ENCODE data around the gene NANP.

NANP gene

GRCh38 chr20:25624500-25624939, 706 bp upstream of the NANP start:
- TF ChIP-seq CTCF (IDR thresholded peaks at IDR 0.05; ENCODE audit: borderline replicate concordance, control extremely low read depth, extremely low read depth, insufficient read depth, missing control alignments): no peak
- no peak for DNase-seq (ENCODE audit: low spot score)
- in situ Hi-C loops (cut with MboI; ENCODE audit: low sequenced_read_pairs, unreplicated experiment): no loop called here

- TF ChIP-seq CTCF (IDR thresholded peaks at IDR 0.05; ENCODE audit: borderline replicate concordance, control extremely low read depth, extremely low read depth, insufficient read depth, missing control alignments): no peak
- DNase-seq (ENCODE audit: low spot score): no peak
- in situ Hi-C loops (cut with MboI; ENCODE audit: low sequenced_read_pairs, unreplicated experiment): no loop called here
These were observed 534 bp downstream of the NANP start for GRCh38 chr20:25623225-25623735.

- no peak for TF ChIP-seq CTCF (IDR thresholded peaks at IDR 0.05; ENCODE audit: borderline replicate concordance, control extremely low read depth, extremely low read depth, insufficient read depth, missing control alignments)
- DNase-seq (ENCODE audit: low spot score): no peak
- in situ Hi-C loops (cut with MboI; ENCODE audit: low sequenced_read_pairs, unreplicated experiment): no loop called here
These were observed 1.2 kb downstream of the NANP start for GRCh38 chr20:25622450-25623224.

GRCh38 chr20:25622049-25622448, 1.8 kb downstream of the NANP start:
- DNase-seq (ENCODE audit: low spot score): no peak
- in situ Hi-C loops (cut with MboI; ENCODE audit: low sequenced_read_pairs, unreplicated experiment): no loop called here
- TF ChIP-seq CTCF (IDR thresholded peaks at IDR 0.05; ENCODE audit: borderline replicate concordance, control extremely low read depth, extremely low read depth, insufficient read depth, missing control alignments): no peak

GRCh38 chr20:25619514-25619913, 4.3 kb downstream of the NANP start:
- TF ChIP-seq CTCF (IDR thresholded peaks at IDR 0.05; ENCODE audit: borderline replicate concordance, control extremely low read depth, extremely low read depth, insufficient read depth, missing control alignments): no peak
- DNase-seq (ENCODE audit: low spot score): no peak
- in situ Hi-C loops (cut with MboI; ENCODE audit: low sequenced_read_pairs, unreplicated experiment): no loop called here

GRCh38 chr20:25608774-25609173, 15.0 kb downstream of the NANP start:
- no peak for DNase-seq (ENCODE audit: low spot score)

More at GRCh38 chr20:25608774-25609173, 15.0 kb downstream of the NANP start:
- TF ChIP-seq CTCF (IDR thresholded peaks at IDR 0.05; ENCODE audit: borderline replicate concordance, control extremely low read depth, extremely low read depth, insufficient read depth, missing control alignments): no peak
- in situ Hi-C loops (cut with MboI; ENCODE audit: low sequenced_read_pairs, unreplicated experiment): no loop called here
